HG03066 (cell line): Measurements from ENCODE around the gene OR2J2.
"Not testable (repeated sequence)": the region's sequence is repeated elsewhere in the genome, so short reads cannot be mapped to it uniquely, and the experiment has no call there.

Experiments used
- ATAC-seq: cut with Tn5 transposase; IDR thresholded peaks from one replicate; pipeline ENCODE4 v1.9.1; 2021; ENCODE audit warnings: low read depth; ENCODE audit not compliant: unreplicated experiment

The OR2J2 gene

DNA sequence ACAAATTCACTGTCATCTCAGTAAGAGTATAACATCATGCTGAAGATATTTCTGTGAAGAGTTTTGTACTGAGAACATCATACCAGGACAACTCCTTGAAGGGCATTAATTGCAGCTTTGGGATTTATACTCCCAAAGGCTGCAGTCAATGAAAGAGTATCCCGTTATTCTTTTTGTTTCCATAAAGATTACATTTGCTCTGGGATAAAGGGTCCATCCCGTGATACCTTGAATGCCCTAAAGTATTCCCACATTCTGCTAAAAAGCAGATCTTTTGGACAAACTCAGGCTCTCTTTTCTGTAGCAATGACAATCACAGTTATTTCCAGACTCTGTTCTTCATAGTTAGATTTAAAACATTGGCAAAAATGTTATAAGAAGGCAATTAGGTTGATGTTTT lies at the start of gene OR2J2:
Gene OR2J2, plus strand, starts transcription at position 301 of the 400 bp plus-strand sequence. CDS start 2,729 bp downstream, outside the sequence.
- not testable (repeated sequence) for ATAC-seq

DNA sequence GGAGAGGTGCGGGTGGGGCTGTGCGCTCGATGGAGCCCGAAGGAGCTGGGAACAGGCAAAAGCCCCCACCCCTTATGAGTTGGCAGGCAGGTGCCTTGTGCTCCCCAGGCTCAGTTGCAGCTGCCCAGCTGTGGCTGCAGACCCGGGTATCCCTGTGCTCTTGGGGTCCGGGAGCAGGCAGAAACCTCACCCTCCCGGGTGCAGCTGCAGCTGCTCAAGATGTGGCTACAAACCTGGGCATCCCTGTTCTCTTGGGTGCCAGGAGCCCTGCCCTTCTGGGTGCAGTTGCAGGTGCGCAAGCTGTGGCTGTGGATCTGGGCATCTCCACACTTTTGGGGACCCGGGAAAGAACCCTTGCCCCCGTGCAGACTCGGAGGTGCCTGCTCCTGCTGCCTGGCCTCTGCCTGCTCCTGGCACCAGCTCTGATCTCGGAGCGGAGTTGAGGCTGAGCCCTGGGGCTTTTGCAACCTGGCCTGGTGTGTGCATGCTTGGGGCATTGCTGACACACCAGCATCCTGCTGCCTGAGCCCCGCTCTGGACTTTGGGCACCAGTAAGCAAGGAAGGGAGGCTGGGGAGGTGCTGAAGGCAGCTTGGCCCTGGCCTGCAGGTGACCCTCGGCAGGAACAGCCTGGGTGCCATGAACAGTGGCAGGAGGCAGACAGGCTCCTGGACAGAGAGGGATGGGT lies 41.2 kb upstream of the OR2J2 start:
- ATAC-seq = no peak

DNA sequence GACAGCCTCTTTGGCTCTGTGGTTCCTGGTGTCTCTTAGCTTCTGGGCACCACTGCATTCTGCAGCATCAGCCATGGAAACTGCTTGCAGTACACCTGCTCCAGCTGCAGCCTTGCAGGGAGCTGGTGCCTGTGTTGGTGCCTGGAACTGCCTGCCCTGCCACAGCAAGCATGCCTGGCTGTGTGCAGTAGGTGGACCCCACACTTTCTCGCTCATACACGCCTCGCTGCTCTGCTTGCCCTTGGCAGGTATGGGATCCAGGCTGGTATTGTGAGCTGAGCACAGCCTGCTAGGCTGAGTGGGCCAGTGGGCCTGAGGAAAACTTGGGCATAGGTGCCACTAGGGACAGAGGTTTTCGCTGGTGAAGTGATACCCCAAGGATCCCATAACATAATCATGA lies 40.1 kb upstream of the OR2J2 start:
- no peak for ATAC-seq

DNA sequence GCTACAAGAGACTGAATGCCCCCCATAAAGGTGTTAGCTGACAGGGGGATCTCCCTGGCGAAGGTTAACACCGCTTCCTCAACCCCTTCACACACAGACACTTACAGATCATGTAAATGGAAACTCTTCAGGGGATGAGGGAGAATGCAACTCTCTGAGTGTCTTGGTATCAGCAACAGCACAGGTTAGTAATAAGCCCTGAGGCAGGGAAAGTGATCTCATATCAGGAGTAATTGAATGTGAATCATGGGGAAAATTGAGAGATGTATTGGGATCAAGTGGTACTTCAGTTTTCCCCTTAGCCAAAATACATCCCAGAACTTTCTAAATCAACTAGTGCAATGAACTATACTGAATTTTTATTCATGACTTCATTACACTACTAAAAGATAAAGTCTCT lies 39.0 kb upstream of the OR2J2 start:
- ATAC-seq = no peak

DNA sequence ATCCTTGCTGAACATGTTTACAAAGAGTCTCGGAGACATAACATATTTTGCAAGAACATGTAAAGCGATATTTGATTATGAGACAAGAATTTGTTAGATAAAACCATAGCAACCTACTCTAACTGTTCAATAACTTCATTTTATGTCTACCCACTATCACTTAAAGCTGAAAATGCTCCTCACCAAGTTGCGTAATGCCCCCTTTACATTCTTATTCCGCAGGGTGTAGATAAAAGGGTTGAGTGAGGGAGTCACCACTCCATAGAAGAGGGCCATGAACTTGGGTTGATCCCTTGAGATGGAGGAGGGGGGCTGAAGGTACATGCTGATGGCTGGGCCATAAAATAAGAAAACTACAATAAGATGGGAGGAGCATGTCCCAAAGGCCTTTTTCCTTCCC lies 33.0 kb upstream of the OR2J2 start:
- no peak for ATAC-seq

DNA sequence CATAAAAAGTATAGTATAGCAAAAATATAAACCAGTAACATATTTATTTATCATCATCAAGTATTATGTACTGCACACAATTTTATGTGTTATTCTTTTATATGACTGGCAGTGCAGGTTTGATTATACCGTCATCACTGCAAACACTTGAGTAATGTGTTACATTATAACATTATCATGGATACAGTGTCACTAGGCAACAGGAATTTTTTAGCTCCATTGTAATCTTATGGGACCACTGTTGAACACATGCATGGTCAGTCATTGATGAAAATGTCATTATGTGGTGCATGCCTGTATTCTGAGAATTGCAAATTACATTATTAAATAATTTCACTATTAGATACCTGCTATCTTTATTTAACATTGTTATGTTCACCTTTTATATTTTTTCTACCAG lies 29.1 kb upstream of the OR2J2 start:
- ATAC-seq = no peak

DNA sequence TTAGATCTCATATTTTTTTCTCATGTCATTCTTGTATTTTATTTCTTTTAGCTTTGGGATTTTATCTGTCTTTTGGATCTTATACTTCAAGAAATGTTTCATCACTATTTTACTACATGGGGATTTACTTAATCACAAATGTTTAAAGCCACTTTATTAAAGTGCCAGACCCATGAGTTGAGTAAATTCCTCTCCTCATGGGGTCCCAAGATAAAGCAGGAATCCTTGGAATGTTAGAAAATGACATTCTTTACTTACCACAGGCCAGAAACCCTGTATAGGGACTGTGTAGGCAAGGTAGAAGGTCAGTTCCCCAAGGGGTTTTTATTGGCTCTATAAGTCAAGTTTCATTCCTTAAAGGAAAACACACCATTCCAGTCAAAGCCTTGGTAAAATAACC lies 28.4 kb upstream of the OR2J2 start:
- no peak for ATAC-seq

DNA sequence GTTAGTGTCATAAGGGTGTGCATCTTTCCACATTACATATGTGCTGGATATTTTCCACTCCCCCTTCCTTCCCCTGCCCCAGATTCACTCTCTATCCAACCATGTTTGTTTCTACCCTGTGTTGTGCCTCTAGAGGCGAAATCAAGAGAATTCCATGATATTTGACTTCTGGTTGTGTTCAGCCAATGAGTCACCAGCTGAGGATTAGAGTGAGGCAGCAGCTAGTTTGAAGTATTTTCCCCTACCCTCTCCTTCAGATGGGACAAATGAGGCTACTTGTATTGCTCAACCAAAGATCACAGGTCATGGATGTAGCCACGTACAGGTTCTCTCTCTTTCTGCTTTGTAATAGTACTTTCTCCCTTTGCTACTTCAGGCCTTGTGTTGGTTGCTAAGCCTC lies 24.5 kb upstream of the OR2J2 start:
- ATAC-seq = no peak

DNA sequence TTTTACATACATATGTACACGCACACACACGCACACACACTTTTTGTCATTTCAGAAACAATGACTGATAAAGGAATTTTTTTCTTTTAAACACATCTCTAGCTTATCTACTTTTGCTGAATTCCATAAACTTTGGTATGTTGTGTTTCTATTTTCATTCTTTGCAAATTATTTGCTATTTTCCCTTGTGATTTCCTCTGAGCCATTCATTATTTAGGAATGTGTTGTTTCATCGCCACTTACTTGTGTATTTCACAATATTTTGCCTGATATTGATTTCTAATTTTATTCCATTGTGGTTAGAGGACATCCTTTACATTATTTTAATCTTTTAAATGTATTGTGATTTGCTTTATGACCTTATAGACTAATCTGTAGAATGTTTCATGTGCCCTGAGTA lies 23.6 kb upstream of the OR2J2 start:
- ATAC-seq = no peak

DNA sequence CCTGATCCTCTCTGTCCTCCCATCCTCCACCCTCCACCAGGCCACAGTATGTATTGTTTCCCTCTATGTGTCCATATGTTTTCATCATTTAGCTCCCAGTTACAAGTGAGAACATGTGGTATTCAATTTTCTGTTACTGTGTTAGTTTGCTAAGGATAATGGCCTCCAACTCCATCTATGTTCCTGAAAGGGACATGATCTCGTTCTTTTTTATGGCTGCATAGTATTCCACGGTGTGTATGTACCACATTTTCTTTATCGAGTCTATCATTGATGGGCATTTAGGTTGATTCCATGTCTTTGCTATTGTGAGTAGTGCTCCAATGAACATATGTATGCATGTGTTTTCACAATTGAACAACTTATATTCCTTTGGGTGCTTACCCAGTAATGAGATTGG lies 21.3 kb upstream of the OR2J2 start:
- ATAC-seq = not testable (repeated sequence)

DNA sequence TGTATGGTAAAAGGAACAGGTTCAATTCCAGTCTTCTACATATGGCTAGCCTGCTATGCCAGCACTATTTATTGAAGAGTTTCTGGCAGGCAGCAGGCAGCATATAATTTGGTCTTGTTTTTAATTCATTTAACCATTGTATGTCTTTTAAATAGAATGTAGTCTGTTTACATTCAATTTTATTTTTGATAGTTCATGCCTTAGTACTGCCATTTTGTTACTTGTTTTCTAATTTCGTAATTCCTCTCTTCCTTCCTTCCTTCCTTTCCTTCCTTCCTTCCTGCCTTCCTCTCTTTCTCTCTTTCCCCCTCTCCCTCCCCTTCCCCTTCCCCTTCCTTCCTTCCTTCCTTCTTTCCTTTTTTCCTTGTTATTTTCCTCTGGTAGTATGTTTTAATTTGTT lies 17.6 kb upstream of the OR2J2 start:
- no peak for ATAC-seq

DNA sequence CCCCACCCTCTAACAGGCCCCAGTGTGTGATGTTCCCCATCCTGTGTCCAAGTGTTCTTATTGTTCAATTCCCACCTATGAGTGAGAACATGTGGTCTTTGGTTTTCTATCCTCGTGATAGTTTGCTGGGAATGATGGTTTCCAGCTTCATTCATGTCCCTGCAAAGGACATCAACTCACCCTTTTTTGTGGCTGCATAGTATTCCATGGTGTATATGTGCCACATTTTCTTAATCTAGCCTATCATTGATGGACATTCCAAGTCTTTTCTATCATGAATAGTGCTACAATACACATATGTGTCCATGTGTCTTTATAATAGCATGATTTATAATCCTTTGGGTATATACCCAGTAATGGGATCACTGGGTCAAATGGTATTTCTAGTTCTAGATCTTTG lies 15.5 kb upstream of the OR2J2 start:
- not testable (repeated sequence) for ATAC-seq

DNA sequence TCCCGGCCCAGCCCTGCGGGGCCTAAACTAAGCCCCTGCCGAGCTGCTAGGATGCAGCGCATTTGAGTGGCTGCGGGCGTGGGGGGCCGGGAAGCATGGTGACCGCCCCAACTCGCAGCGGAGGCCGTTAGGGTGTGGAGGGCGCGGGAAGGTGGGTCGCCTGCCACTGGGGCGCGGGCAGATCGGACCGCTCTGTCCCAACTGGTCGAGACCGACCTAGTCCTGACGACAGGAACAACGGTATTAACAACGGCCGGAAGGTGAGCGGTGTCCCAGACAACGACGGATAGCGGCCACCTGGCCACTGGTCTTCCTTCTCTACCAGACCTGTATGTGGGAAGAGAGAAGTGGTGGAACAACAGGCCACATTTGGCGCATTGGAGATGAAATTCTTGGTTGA lies 10.8 kb upstream of the OR2J2 start:
- ATAC-seq = not testable (repeated sequence)

DNA sequence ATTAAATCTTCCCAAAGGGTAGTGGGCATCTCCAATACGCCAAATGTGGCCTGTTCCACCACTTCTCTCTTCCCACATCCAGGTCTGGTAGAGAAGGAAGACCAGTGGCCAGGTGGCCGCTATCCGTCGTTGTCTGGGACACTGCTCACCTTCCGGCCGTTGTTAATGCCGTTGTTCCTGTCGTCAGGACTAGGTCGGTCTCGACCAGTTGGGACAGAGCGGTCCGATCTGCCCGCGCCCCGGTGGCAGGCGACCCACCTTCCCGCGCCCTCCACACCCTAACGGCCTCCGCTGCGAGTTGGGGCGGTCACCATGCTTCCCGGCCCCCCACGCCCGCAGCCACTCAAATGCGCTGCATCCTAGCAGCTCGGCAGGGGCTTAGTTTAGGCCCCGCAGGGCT lies 5.1 kb upstream of the OR2J2 start:
- ATAC-seq = not testable (repeated sequence)

DNA sequence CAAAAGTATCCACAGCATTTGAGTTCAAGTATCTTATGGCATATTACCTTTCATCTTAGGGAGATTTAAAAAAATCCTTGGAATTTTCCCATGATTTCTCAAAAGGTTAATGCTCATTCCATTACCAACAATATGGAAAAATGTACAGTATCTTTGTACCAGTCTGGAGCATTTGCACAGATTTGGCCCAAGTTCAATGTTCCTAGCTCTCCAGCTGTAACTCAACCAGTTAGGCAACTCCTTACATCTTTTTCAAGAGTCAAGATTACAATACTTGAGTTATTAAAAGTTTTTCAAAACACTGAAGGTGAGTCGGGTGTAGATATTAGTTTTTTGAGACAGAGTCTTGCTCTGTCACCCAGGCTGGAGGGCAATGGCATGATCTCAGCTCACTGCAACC lies 1.0 kb downstream of the OR2J2 start:
- ATAC-seq = no peak

DNA sequence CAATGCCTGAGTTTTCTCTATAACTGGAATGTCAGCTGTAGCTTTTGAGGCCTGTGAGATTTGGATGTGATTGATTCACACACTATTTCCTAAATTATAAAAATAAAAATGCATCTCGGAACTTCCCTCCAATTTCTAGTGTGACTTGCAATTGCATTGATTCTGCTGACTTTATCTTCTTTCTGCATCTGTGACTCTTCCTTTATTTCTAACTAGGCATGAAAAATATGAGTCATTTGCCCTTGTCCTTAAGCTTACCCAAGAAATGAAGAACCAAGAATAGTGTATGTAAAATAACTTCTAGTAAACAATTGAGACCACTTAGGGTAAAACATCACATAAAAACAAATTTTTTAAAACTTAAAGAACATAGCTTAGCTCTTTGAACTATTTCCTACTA lies 12.9 kb downstream of the OR2J2 start:
- no peak for ATAC-seq

DNA sequence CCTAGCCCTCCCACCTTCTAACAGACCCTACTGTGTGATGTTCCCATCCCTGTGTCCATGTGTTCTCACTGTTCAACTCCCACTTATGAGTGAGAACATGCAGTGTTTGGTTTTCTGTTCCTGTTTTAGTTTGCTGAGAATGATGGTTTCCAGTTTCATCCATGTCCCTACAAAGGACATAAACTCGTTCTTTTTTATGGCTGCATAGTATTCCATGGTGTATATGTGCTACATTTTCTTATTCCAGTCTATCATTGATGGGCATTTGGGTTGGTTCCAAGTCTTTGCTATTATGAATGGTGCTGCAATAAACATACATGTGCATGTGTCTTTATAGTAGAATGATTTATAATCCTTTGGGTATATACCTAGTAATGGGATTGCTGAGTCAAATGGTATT lies 18.0 kb downstream of the OR2J2 start:
- ATAC-seq = not testable (repeated sequence)

DNA sequence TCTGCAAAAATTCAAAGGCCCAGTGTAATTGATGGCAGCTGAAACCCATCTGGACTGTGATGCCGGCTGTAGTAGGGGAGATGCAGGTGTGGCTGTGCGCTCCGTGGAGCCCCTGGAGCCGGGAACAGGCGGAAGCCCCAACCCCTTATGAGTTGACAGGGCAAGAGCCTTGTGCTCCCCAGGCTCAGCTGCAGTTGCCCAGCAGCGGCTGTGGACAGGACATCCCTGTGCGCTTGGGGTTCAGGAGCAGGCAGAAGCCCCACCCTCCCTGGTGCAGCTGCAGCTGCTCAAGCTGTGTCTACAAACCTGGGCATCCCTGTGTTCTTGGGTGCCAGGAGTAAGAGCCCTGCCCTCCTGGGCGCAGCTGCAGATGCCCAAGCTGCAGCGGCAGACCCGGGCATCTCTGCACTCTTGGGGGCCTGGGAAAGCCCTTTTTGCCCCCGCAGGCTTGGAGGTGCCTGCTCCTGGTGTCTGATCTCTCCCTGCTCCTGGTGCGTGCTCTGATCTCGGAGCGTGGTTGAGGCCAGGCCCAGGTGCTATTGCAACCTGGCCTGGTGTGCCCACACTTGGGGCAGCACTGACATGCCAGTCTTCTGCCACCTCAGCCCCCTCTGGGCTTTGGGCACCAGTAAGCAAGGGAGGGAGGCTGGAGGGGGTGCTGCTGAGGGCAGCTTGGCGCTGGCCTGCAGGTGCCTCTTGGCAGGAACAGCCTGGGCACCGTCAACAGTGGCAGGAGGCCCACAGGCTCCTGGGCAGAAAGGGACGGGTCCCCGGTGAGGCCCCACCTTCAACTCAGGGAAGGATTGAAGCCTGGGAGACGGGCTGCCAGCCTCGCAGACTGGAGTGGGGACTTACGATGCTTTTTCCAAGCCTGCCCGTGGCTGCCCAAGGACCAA lies 30.3 kb downstream of the OR2J2 start:
- ATAC-seq = no peak

DNA sequence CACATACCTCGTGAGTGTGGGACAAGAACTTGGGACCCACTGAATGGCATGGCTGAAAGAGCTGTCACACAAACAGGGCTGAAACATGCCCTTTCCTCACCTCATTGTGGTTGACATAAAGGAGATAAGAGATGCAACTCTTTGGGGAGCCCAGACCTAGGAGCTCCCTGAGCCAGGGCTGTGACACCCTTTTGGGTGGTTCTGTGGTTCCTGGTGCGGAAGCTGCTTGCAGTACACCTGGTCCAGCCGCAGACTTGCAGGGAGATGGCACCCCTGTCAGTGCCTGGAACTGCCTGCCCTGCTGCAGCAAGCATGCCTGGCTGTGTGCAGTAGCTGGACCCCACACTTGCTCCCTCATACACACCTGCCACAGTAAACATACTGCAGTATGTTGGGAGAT lies 31.3 kb downstream of the OR2J2 start:
- ATAC-seq = no peak

DNA sequence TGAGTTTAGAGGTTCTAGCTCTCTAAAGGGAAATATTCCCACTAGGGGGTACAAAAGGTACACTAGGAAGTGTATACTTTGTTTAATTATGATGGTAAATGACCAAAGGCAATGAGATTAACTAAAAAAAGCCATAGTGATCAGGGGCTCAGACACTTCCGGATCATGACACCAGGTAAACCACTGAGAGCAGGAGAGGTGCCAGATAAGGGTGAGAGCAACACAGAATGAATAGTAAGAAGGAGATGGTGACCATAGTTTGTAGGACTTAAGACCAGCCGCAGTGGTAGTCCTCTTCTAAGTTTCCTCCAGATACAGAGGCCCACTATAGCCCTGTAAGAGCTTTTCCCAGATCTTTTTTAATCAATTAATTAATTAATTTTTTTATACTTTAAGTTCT lies 40.8 kb downstream of the OR2J2 start:
- ATAC-seq = no peak

DNA sequence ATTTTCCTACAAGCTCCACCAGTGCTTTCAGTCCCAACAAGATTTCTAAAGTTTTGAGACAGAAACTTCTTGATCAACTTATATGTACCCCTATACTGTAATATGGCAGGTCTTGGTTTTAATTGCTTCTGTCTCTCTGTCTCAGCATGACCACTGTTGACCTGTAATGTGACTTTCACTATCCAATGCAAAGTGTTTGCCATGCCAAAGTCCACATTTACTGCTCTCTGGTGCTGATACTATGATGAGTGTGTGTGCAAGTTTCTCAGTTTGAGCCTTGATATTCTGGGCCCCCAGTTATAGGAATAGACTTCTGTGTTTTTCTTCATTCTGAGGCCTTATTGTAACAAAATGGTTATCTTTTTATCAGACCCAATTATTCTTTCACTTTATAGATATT lies 45.8 kb downstream of the OR2J2 start:
- no peak for ATAC-seq

DNA sequence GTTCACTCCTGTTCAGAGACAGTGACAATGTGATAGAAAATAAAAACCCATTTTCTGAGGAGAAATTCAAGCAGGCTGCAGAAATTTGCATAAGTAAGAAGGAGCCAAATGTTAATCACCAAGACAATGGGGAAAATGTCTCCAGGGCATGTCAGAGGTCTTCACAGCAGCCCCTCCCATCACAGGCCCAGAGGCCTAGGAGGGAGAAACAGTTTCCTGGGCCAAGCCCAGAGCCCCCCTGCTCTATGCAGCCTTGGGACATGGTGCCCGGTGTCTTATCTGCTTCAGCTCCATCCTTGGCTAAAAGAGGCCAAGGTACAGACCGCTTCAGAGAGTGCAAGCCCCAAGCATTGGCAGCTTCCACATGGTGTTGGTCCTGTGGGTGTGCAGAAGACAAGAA lies 46.5 kb downstream of the OR2J2 start:
- not testable (repeated sequence) for ATAC-seq
